H1 (cell line): ENCODE data around the gene OTUD5. TPM values are rescaled to one million over a fixed set of nuclear protein-coding genes. Genes with fewer than 3 reads are reported as not detected.

ENCODE experiments used
- CTCF ChIA-PET: fragments of 300-600 bp; sonication (Branson Sonifier 250); formaldehyde crosslinking; loops from one replicate; lab custom pipeline; 2021; ENCODE audit not compliant: partially characterized antibody; lab: Charles Lee
- POLR2A ChIA-PET: fragments of 300-600 bp; sonication (Branson Sonifier 250); formaldehyde crosslinking; loops from one replicate; lab custom pipeline; 2021; ENCODE audit warnings: inconsistent platforms; ENCODE audit not compliant: partially characterized antibody; lab: Charles Lee
- DNase-seq, 2 experiments: peaks; one replicate each; pipeline versions ENCODE4 v3.0.0 to v3.0.0-alpha.2; 2010 to 2022; ENCODE audit warnings: low spot score in 2 of 2, low read depth in 1 of 2, mixed read lengths in 1 of 2
- FAIRE-seq: peaks from 2 replicates; lab custom pipeline; 2011; peaks lifted over from hg19 to GRCh38; lab: Jason Lieb, UNC
- H2AFZ ChIP-seq: 2 replicates; pipeline ENCODE4 v1.8.1; 2012; ENCODE audit warnings: low read length, inconsistent platforms
- H2AK5ac ChIP-seq: 2 replicates; pipeline ENCODE4 v1.6.1; 2013; ENCODE audit warnings: low read depth, low read length
- H2BK120ac ChIP-seq: replicated peaks from 2 replicates; pipeline ENCODE3; 2013; ENCODE audit warnings: low read depth, low read length, inconsistent platforms
- H2BK12ac ChIP-seq: 2 replicates; pipeline ENCODE4 v1.6.1; 2013; ENCODE audit warnings: low read depth, low read length
- H2BK15ac ChIP-seq: 2 replicates; pipeline ENCODE4 v1.6.1; 2013; ENCODE audit warnings: low read length
- H2BK20ac ChIP-seq: 2 replicates; pipeline ENCODE4 v1.6.1; 2013; ENCODE audit warnings: low read length
- H2BK5ac ChIP-seq: 2 replicates; pipeline ENCODE4 v1.6.1; 2013; ENCODE audit warnings: low read depth, low read length
- H3K14ac ChIP-seq: 2 replicates; pipeline ENCODE4 v1.6.1; 2013; ENCODE audit warnings: inconsistent platforms; ENCODE audit not compliant: insufficient read length
- H3K18ac ChIP-seq: 2 replicates; pipeline ENCODE4 v1.6.1; 2013; ENCODE audit warnings: low read length; ENCODE audit errors: extremely low read depth
- H3K23ac ChIP-seq: 2 replicates; pipeline ENCODE4 v1.6.1; 2013; ENCODE audit warnings: inconsistent platforms; ENCODE audit not compliant: insufficient read length
- H3K23me2 ChIP-seq: 2 replicates; pipeline ENCODE4 v1.6.1; 2013; ENCODE audit warnings: low read depth, low read length
- H3K27ac ChIP-seq: 2 replicates; pipeline ENCODE4 v1.6.1; 2011; ENCODE audit warnings: low read depth, low read length, inconsistent platforms
- H3K27me3 ChIP-seq, 4 experiments: replicated peaks in 1 of 4; 1 replicate in 1 of 4; 2 replicates in 3 of 4; pipeline versions ENCODE4 v1.6.1 to v1.8.1; 2011 to 2013; ENCODE audit warnings: low read length in 3 of 4, mild to moderate bottlenecking in 3 of 4, inconsistent platforms in 2 of 4, mixed read lengths in 2 of 4, moderate library complexity in 1 of 4; ENCODE audit not compliant: control insufficient read depth in 3 of 4, insufficient read depth in 3 of 4; ENCODE audit errors: extremely low read depth in 1 of 4
- H3K36me3 ChIP-seq, 4 experiments: 2 replicates each; pipeline versions ENCODE4 v1.6.1 to v1.8.1; 2011 to 2013; ENCODE audit warnings: mild to moderate bottlenecking in 4 of 4, low read length in 3 of 4, moderate library complexity in 2 of 4, control low read depth in 1 of 4, inconsistent platforms in 1 of 4; ENCODE audit not compliant: insufficient read depth in 4 of 4, control insufficient read depth in 2 of 4
- H3K4ac ChIP-seq: replicated peaks from 2 replicates; pipeline ENCODE3; 2013; ENCODE audit warnings: low read length, low read depth, mixed read lengths, inconsistent platforms; ENCODE audit not compliant: insufficient read length
- H3K4me1 ChIP-seq, 4 experiments: replicated peaks in 1 of 4; 1 replicate in 1 of 4; 2 replicates in 3 of 4; pipeline versions ENCODE4 v1.6.1 to v1.8.1; 2011 to 2013; ENCODE audit warnings: low read length in 3 of 4, inconsistent platforms in 2 of 4, mixed read lengths in 1 of 4; ENCODE audit not compliant: insufficient read depth in 4 of 4, control insufficient read depth in 3 of 4
- H3K4me2 ChIP-seq, 2 experiments: 2 replicates each; pipeline versions ENCODE4 v1.6.1 to v1.8.1; 2011 to 2013; ENCODE audit warnings: low read depth in 2 of 2, low read length in 2 of 2, control low read depth in 1 of 2, inconsistent platforms in 1 of 2, mild to moderate bottlenecking in 1 of 2; ENCODE audit not compliant: insufficient read depth in 1 of 2
- H3K4me3 ChIP-seq, 4 experiments: fragments of 200-600, 300-600 bp in 1 of 4; sonication (generic), shearing (Covaris generic), sonication (Bioruptor Twin) in 1 of 4; 2 replicates each; pipeline versions ENCODE4 v1.5.1 to v1.8.1; 2011 to 2016; ENCODE audit warnings: low read length in 4 of 4, low read depth in 3 of 4, control low read depth in 2 of 4, inconsistent platforms in 2 of 4, mild to moderate bottlenecking in 2 of 4, mixed read lengths in 1 of 4, moderate library complexity in 1 of 4; ENCODE audit not compliant: insufficient read depth in 2 of 4; ENCODE audit errors: extremely low read depth in 1 of 4
- H3K56ac ChIP-seq: replicated peaks from 2 replicates; pipeline ENCODE3; 2013; ENCODE audit warnings: low read depth, mild to moderate bottlenecking, mixed read lengths, low read length, inconsistent platforms; ENCODE audit not compliant: insufficient read length
- H3K79me1 ChIP-seq: 2 replicates; pipeline ENCODE4 v1.6.1; 2013; ENCODE audit warnings: low read depth, low read length, control low read depth
- H3K79me2 ChIP-seq, 2 experiments: 2 replicates each; pipeline versions ENCODE4 v1.6.1 to v1.8.1; 2012 to 2013; ENCODE audit warnings: low read length in 2 of 2, mild to moderate bottlenecking in 2 of 2, inconsistent platforms in 1 of 2; ENCODE audit not compliant: insufficient read depth in 2 of 2, control insufficient read depth in 1 of 2
- H3K9ac ChIP-seq, 4 experiments: replicated peaks in 1 of 4; 1 replicate in 1 of 4; 2 replicates in 3 of 4; pipeline versions ENCODE4 v1.6.1 to v1.8.1; 2011 to 2013; ENCODE audit warnings: low read depth in 3 of 4, low read length in 3 of 4, control low read depth in 2 of 4, mild to moderate bottlenecking in 2 of 4, moderate library complexity in 2 of 4, inconsistent platforms in 1 of 4; ENCODE audit errors: extremely low read depth in 1 of 4
- H3K9me3 ChIP-seq, 2 experiments: 2 replicates each; pipeline versions ENCODE4 v1.6.1 to v1.8.1; 2012 to 2013; ENCODE audit warnings: mild to moderate bottlenecking in 2 of 2, moderate library complexity in 2 of 2, control low read depth in 1 of 2, inconsistent platforms in 1 of 2, low read depth in 1 of 2, low read length in 1 of 2, mixed read lengths in 1 of 2; ENCODE audit not compliant: insufficient read depth in 2 of 2
- H4K20me1 ChIP-seq, 2 experiments: replicated peaks in 1 of 2; 2 replicates each; pipeline versions ENCODE3 to v1.8.1; 2011 to 2013; ENCODE audit warnings: inconsistent platforms in 2 of 2, low read length in 2 of 2, mild to moderate bottlenecking in 1 of 2; ENCODE audit not compliant: insufficient read depth in 2 of 2, control insufficient read depth in 1 of 2
- H4K5ac ChIP-seq: 2 replicates; pipeline ENCODE4 v1.6.1; 2013; ENCODE audit warnings: low read length, low read depth, mixed read lengths, inconsistent platforms; ENCODE audit not compliant: insufficient read length
- H4K8ac ChIP-seq: 2 replicates; pipeline ENCODE4 v1.8.0; 2013; ENCODE audit warnings: mild to moderate bottlenecking, moderate library complexity, low read length, inconsistent platforms; ENCODE audit not compliant: insufficient read depth; ENCODE audit errors: extremely low read depth
- H4K91ac ChIP-seq: replicated peaks from 2 replicates; pipeline ENCODE3; 2013; ENCODE audit warnings: low read length, mixed read lengths, inconsistent platforms; ENCODE audit not compliant: insufficient read length
- BCL11A ChIP-seq, 2 experiments: IDR thresholded peaks; one replicate each; pipeline ENCODE4 v1.6.1; 2011; ENCODE audit warnings: low read depth in 2 of 2, low read length in 2 of 2, mild to moderate bottlenecking in 2 of 2
- CBX5 ChIP-seq: fragments of 300-800, 300-1000 bp; sonication (generic); IDR thresholded peaks from 2 replicates; pipeline ENCODE4 v1.7.1; 2016; ENCODE audit warnings: antibody characterized with exemption, low read length, low read depth
- EGR1 ChIP-seq: IDR thresholded peaks from 2 replicates; pipeline ENCODE4 v1.6.1; 2011; ENCODE audit warnings: low read depth, low read length, borderline replicate concordance
- EZH2 ChIP-seq: fragments of 200-600 bp; sonication (generic); IDR thresholded peaks from 2 replicates; pipeline ENCODE4 v1.7.1; 2012; ENCODE audit warnings: low read depth, mild to moderate bottlenecking, moderate library complexity, low read length, inconsistent platforms; ENCODE audit not compliant: severe bottlenecking
- KDM1A ChIP-seq: fragments of 200-600, 300-600 bp; sonication (generic); IDR thresholded peaks from 2 replicates; pipeline ENCODE4 v1.7.1; 2016; ENCODE audit warnings: mild to moderate bottlenecking, low read length, borderline replicate concordance
- NANOG ChIP-seq: IDR thresholded peaks from 2 replicates; pipeline ENCODE4 v1.6.1; 2011; ENCODE audit warnings: low read length, low read depth, mild to moderate bottlenecking, inconsistent platforms; ENCODE audit not compliant: insufficient read depth, poor library complexity, severe bottlenecking
- RNF2 ChIP-seq: fragments of 200-900, 300-1000 bp; sonication (generic); IDR thresholded peaks from 2 replicates; pipeline ENCODE4 v1.7.1; 2016; ENCODE audit warnings: borderline replicate concordance, low read depth, mild to moderate bottlenecking, antibody characterized with exemption, low read length; ENCODE audit not compliant: poor library complexity, severe bottlenecking; ENCODE audit errors: missing control alignments
- SAP30 ChIP-seq: fragments of 300-600 bp; sonication (generic); IDR thresholded peaks from 2 replicates; pipeline ENCODE4 v1.7.1; 2012; ENCODE audit warnings: low read length, moderate library complexity, mild to moderate bottlenecking, inconsistent platforms; ENCODE audit not compliant: insufficient read depth, insufficient replicate concordance
- SP2 ChIP-seq: IDR thresholded peaks from 2 replicates; pipeline ENCODE4 v1.6.1; 2012; ENCODE audit warnings: mild to moderate bottlenecking, low read length, inconsistent platforms
- TAF1 ChIP-seq: IDR thresholded peaks from 2 replicates; pipeline ENCODE4 v1.6.1; 2011; ENCODE audit warnings: mild to moderate bottlenecking, low read depth, low read length
- TEAD4 ChIP-seq: IDR thresholded peaks from 2 replicates; pipeline ENCODE4 v1.6.1; 2012; ENCODE audit warnings: low read depth, low read length, inconsistent platforms, mixed read lengths
- WGBS, 2 experiments: shearing (Covaris generic) in 1 of 2; methylation state at CpG; one replicate each; pipeline versions ENCODE4 v1.1.6 to v1.1.7; 2013 to 2015; ENCODE audit warnings: low lambda C conversion rate in 2 of 2, mixed read lengths in 2 of 2, inconsistent platforms in 1 of 2, low coverage in 1 of 2, missing lambda C conversion rate in 1 of 2; ENCODE audit not compliant: insufficient replicate concordance in 2 of 2, insufficient coverage in 1 of 2, insufficient read length in 1 of 2; ENCODE audit errors: extremely low coverage in 1 of 2, missing lambda C conversion rate in 1 of 2; 5-methylcytosine and 5-hydroxymethylcytosine counted together
- polyA plus RNA-seq, 7 experiments: library from polyadenylated mRNA; depleted of rRNA in 3 of 7; stranded (reverse) in 5 of 7; unstranded in 2 of 7; fragments of >200 nt in 5 of 7; fragments of 200-250 nt in 2 of 7; gene quantifications; 1 replicate in 5 of 7; 2 replicates in 1 of 7; 4 replicates in 1 of 7; pipeline versions ENCODE4 v1.2.1 to v1.2.3, GENCODE V29; 2011 to 2013; ENCODE audit warnings: missing spikeins in 2 of 7, mixed read lengths in 2 of 7
- total RNA-seq: library from RNA; stranded (reverse); fragmentation: NEBNext Ultra II Directional; extraction: Animal tissue kit (Norgen Biotek cat#: 25700); gene quantifications from 2 replicates; pipeline ENCODE4 v1.2.1, GENCODE V29; 2021

Gene OTUD5
- total and polyA plus RNA-seq, 2 of the 8 experiments (the other 6 are each of a cell fraction or from before 2014, with no cell fraction given) = 46.3 to 53.5 TPM

DNA sequence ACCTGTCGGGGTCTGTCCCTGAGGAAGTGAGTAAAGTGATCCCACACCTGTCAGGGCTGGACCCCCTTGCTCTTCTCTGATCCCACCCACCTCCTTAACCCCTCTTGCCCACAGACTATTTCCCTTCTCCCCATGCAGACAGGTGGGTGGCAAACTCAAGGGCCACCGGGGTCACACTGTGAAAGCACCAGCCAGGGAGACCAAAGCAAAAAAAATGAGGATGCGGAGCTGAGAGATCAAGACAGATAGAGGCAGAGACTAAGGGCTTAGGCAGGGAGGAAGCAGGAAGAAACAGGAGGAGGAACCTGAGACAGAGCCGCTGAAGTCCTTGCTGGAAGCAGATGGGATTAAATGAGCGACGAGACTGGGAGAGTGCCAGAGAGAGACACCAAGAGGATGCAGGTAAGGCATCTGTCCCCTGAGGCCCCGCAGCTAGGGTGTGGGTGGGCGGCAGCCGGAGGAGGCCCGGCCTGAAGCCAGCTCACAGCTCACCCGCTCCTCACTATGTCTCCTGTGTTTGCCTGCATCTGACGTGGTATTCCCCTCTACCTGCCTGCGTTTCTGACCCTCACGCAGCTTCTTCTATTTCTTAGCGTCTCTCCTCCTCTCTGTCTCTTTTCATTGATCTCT lies 67.0 kb downstream of the OTUD5 start:
- Histone ChIP-seq H3K4ac (no peak overlapping the region), H2BK20ac (no peak overlapping the region), H2BK15ac (no peak overlapping the region; the same call in 1 of the 2 replicates), H2AK5ac (no peak overlapping the region), H4K20me1 (peaks cover 0 to 2% of the 10 kb centered on the region in 2 experiments), H2BK5ac (no peak overlapping the region), H2BK12ac (no peak overlapping the region; the same call in 1 of the 2 replicates), H3K23me2 (peaks cover 5% of the 10 kb centered on the region; the same call in 1 of the 2 replicates), H3K4me1 (0 out of 7 replicates have a peak, but pooled peaks cover 0 to 4% (median 0%) of the 10 kb centered on the region in 4 experiments), H3K18ac (no peak overlapping the region), H2BK120ac (no peak overlapping the region), H3K36me3 (peaks cover 0 to 7% (median 3%) of the 10 kb centered on the region in 4 experiments; a peak in 2 of 8 replicates), H3K23ac (no peak overlapping the region), H3K9ac (no peak overlapping the region), H3K56ac (no peak overlapping the region), H3K27ac (no peak overlapping the region), H3K9me3 (no peaks in the 10 kb centered on the region), H3K4me3 (peak overlapping the region; percentile 30 to 76 (median 46); a peak in 5 of 8 replicates), H4K8ac (no peak overlapping the region; the same call in 1 of the 2 replicates), H3K27me3 (no peaks in the 10 kb centered on the region), H4K5ac (no peak overlapping the region), H3K4me2 (peak overlapping the region; percentile 43 to 69; a peak in 3 of 4 replicates), H3K14ac (no peak overlapping the region), H2AFZ (no peak overlapping the region), H3K79me2 (peaks cover 0 to 3% of the 10 kb centered on the region in 2 experiments; a peak in 2 of 4 replicates), H4K91ac (no peak overlapping the region), H3K79me1 (no peaks in the 10 kb centered on the region; the same call in 1 of the 2 replicates)
- ChIA-PET POLR2A (interaction anchor here (0.6 to 2.9 kb wide), 7 partner anchors 21 to 250 kb away, joined by 3 to 15 read pairs (median 4); partner anchors contain the start of gene SLC35A2), CTCF (no interaction called here)
- 59% methylated on average over 9 of the region's 15 CpGs; no CpG with 5 or more reads in 1 of the 2 experiments for WGBS, 2 experiments
- DNase-seq = no peak
- FAIRE-seq = no peak
- TF ChIP-seq SAP30 = no peak
- no peak for TF ChIP-seq EZH2
- TF ChIP-seq KDM1A = no peak
- TF ChIP-seq SP2 = no peak
- TF ChIP-seq CBX5 = no peak
- TF ChIP-seq RNF2 = no peak
- no peak for TF ChIP-seq NANOG
- TF ChIP-seq BCL11A (IDR thresholded peaks at IDR 0.05; ENCODE audit: low read depth in 2 of 2, low read length in 2 of 2) = no peak
- no peak for TF ChIP-seq EGR1
- TF ChIP-seq TAF1 = no peak
- no peak for TF ChIP-seq TEAD4
